HEK293 (cell line): ENCODE results near the gene SRCIN1.
A peak's percentile ranks its signal among the peaks of the same experiment; 100 is the strongest.

ENCODE experiments used
- CTCF ChIA-PET: fragments of 350-600 bp; formaldehyde crosslinking; extraction: SDS; loops from one replicate; lab custom pipeline; 2021; ENCODE audit warnings: antibody characterized with exemption; lab: Yijun Ruan, JAX
- POLR2A ChIA-PET: fragments of 300-600 bp; formaldehyde crosslinking; extraction: SDS; loops from one replicate; lab custom pipeline; 2020; ENCODE audit warnings: antibody characterized with exemption, inconsistent platforms; lab: Yijun Ruan, JAX
- H3K27ac ChIP-seq: fragments of 200-500 bp; sonication (Bioruptor generic); 2 replicates; pipeline ENCODE4 v1.5.1; 2014; ENCODE audit warnings: low read depth, low read length, control low read depth, inconsistent platforms; ENCODE audit errors: extremely low read depth
- H3K36me3 ChIP-seq, 2 experiments: fragments of 200-500 bp in 1 of 2; sonication (Bioruptor generic) in 1 of 2; 1 replicate in 1 of 2; 2 replicates in 1 of 2; pipeline ENCODE4 v1.5.1; 2014 to 2017; ENCODE audit warnings: inconsistent platforms in 2 of 2, low read length in 2 of 2; ENCODE audit not compliant: control insufficient read depth in 2 of 2, insufficient read depth in 1 of 2
- H3K4me1 ChIP-seq: fragments of 200-500 bp; sonication (Bioruptor generic); 2 replicates; pipeline ENCODE4 v1.5.1; 2014; ENCODE audit warnings: mild to moderate bottlenecking, low read length, inconsistent platforms; ENCODE audit not compliant: control insufficient read depth, insufficient read depth
- H3K4me3 ChIP-seq: 2 replicates; pipeline ENCODE4 v1.5.1; 2011; ENCODE audit warnings: low read depth, mild to moderate bottlenecking, control low read depth, low read length, moderate library complexity
- H3K9me3 ChIP-seq: fragments of 200-500 bp; sonication (Bioruptor generic); 2 replicates; pipeline ENCODE4 v1.5.1; 2014; ENCODE audit warnings: low read depth, low read length, inconsistent platforms; ENCODE audit not compliant: control insufficient read depth, insufficient read depth
- KLF1 ChIP-seq: fragments of 450-650 bp; formaldehyde crosslinking; IDR thresholded peaks from 2 replicates; pipeline ENCODE4 v1.5.1; 2016; ENCODE audit warnings: missing biosample characterization, missing genetic modification characterization
- PRDM1 ChIP-seq: fragments of 450-650 bp; formaldehyde crosslinking; IDR thresholded peaks from 2 replicates; pipeline ENCODE4; 2016; ENCODE audit warnings: missing biosample characterization, missing genetic modification characterization
- SCRT1 ChIP-seq: fragments of 450-650 bp; formaldehyde crosslinking; IDR thresholded peaks from 2 replicates; pipeline ENCODE4 v1.5.1; 2016; ENCODE audit warnings: missing biosample characterization, missing genetic modification characterization, borderline replicate concordance
- SCRT2 ChIP-seq: fragments of 450-650 bp; formaldehyde crosslinking; IDR thresholded peaks from 2 replicates; pipeline ENCODE4 v1.5.1; 2016; ENCODE audit warnings: missing biosample characterization, missing genetic modification characterization
- SP2 ChIP-seq: fragments of 450-650 bp; formaldehyde crosslinking; IDR thresholded peaks from 2 replicates; pipeline ENCODE4 v1.5.1; 2016; ENCODE audit warnings: missing biosample characterization, missing genetic modification characterization
- ZFHX2 ChIP-seq: fragments of 450-650 bp; formaldehyde crosslinking; conservative IDR thresholded peaks from 2 replicates; pipeline ENCODE4 v1.5.1; 2016; ENCODE audit warnings: missing biosample characterization, missing genetic modification characterization
- ZNF155 ChIP-seq: fragments of 450-650 bp; formaldehyde crosslinking; IDR thresholded peaks from 2 replicates; pipeline ENCODE4 v1.5.1; 2016; ENCODE audit warnings: missing biosample characterization, missing genetic modification characterization
- ZNF16 ChIP-seq: fragments of 450-650 bp; formaldehyde crosslinking; IDR thresholded peaks from 2 replicates; pipeline ENCODE4 v1.5.1; 2016; ENCODE audit warnings: low read depth, missing biosample characterization, missing genetic modification characterization
- ZNF202 ChIP-seq: fragments of 450-650 bp; formaldehyde crosslinking; IDR thresholded peaks from 2 replicates; pipeline ENCODE4 v1.5.1; 2016; ENCODE audit warnings: missing biosample characterization, missing genetic modification characterization, borderline replicate concordance
- ZNF341 ChIP-seq: fragments of 450-650 bp; formaldehyde crosslinking; IDR thresholded peaks from 2 replicates; pipeline ENCODE4; 2016; ENCODE audit warnings: low read depth, missing biosample characterization, missing genetic modification characterization
- ZNF366 ChIP-seq: fragments of 450-650 bp; formaldehyde crosslinking; conservative IDR thresholded peaks from 2 replicates; pipeline ENCODE4 v1.5.1; 2016; ENCODE audit warnings: missing biosample characterization, missing genetic modification characterization
- ZNF416 ChIP-seq: fragments of 450-650 bp; formaldehyde crosslinking; IDR thresholded peaks from 2 replicates; pipeline ENCODE4 v1.5.1; 2016; ENCODE audit warnings: missing biosample characterization, missing genetic modification characterization
- ZNF530 ChIP-seq: fragments of 450-650 bp; formaldehyde crosslinking; IDR thresholded peaks from 2 replicates; pipeline ENCODE4 v1.5.1; 2016; ENCODE audit warnings: low read depth, missing biosample characterization, missing genetic modification characterization
- ZNF544 ChIP-seq: fragments of 450-650 bp; formaldehyde crosslinking; IDR thresholded peaks from 2 replicates; pipeline ENCODE4 v1.5.0; 2017; ENCODE audit warnings: missing biosample characterization, missing genetic modification characterization
- ZNF654 ChIP-seq: fragments of 450-650 bp; formaldehyde crosslinking; IDR thresholded peaks from 2 replicates; pipeline ENCODE4 v1.5.1; 2016; ENCODE audit warnings: low read depth, missing biosample characterization, missing genetic modification characterization
- TF ChIP-seq, protein P1 (sequence below): fragments of 450-650 bp; formaldehyde crosslinking; conservative IDR thresholded peaks from 2 replicates; pipeline ENCODE4 v1.5.1; 2016; ENCODE audit warnings: low read depth, missing biosample characterization, missing genetic modification characterization
- TF ChIP-seq, protein P2 (sequence below): fragments of 450-650 bp; formaldehyde crosslinking; IDR thresholded peaks from 2 replicates; pipeline ENCODE4 v1.5.1; 2016; ENCODE audit warnings: missing biosample characterization, missing genetic modification characterization

SRCIN1 gene

GRCh38 chr17:38611070-38611786 is 5.5 kb upstream of the SRCIN1 start:
- H3K27ac ChIP-seq: no peak overlapping the region
- TF ChIP-seq ZNF16 (tag by site-specific recombination) (no peak), ZNF366 (peak; percentile 80), ZNF544 (tag by site-specific recombination) (no peak), ZNF654 (tag by site-specific recombination) (no peak), KLF1 (peak; percentile 74), SP2 (tag by site-specific recombination) (no peak), PRDM1 (tag by site-specific recombination) (peak; percentile 75), ZNF155 (no peak)
- TF ChIP-seq, protein P1, sequence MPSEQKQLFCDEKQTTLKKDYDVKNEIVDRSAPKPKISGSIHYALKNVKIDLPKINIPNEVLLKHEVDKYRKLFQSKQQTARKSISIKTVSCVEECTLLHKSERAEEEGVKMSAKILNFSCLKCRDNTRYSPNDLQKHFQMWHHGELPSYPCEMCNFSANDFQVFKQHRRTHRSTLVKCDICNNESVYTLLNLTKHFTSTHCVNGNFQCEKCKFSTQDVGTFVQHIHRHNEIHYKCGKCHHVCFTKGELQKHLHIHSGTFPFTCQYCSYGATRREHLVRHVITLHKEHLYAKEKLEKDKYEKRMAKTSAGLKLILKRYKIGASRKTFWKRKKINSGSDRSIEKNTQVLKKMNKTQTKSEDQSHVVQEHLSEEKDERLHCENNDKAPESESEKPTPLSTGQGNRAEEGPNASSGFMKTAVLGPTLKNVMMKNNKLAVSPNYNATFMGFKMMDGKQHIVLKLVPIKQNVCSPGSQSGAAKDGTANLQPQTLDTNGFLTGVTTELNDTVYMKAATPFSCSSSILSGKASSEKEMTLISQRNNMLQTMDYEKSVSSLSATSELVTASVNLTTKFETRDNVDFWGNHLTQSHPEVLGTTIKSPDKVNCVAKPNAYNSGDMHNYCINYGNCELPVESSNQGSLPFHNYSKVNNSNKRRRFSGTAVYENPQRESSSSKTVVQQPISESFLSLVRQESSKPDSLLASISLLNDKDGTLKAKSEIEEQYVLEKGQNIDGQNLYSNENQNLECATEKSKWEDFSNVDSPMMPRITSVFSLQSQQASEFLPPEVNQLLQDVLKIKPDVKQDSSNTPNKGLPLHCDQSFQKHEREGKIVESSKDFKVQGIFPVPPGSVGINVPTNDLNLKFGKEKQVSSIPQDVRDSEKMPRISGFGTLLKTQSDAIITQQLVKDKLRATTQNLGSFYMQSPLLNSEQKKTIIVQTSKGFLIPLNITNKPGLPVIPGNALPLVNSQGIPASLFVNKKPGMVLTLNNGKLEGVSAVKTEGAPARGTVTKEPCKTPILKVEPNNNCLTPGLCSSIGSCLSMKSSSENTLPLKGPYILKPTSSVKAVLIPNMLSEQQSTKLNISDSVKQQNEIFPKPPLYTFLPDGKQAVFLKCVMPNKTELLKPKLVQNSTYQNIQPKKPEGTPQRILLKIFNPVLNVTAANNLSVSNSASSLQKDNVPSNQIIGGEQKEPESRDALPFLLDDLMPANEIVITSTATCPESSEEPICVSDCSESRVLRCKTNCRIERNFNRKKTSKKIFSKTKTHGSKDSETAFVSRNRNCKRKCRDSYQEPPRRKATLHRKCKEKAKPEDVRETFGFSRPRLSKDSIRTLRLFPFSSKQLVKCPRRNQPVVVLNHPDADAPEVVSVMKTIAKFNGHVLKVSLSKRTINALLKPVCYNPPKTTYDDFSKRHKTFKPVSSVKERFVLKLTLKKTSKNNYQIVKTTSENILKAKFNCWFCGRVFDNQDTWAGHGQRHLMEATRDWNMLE (tag by site-specific recombination): no peak
- TF ChIP-seq, protein P2, sequence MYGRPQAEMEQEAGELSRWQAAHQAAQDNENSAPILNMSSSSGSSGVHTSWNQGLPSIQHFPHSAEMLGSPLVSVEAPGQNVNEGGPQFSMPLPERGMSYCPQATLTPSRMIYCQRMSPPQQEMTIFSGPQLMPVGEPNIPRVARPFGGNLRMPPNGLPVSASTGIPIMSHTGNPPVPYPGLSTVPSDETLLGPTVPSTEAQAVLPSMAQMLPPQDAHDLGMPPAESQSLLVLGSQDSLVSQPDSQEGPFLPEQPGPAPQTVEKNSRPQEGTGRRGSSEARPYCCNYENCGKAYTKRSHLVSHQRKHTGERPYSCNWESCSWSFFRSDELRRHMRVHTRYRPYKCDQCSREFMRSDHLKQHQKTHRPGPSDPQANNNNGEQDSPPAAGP (tag by site-specific recombination): no peak
- TF ChIP-seq, all 188 proteins: peak for 3
- Histone ChIP-seq H3K36me3 (no peaks in the 10 kb centered on the region), H3K4me3 (no peak overlapping the region), H3K4me1 (no peaks in the 10 kb centered on the region), H3K9me3 (no peaks in the 10 kb centered on the region)
- ChIA-PET POLR2A (no interaction called here), CTCF (interaction anchor here (0.5 to 0.7 kb wide), 3 partner anchors 65 to 417 kb away, joined by 3 to 4 read pairs (median 3); no protein-coding TSS in a partner anchor)

DNA sequence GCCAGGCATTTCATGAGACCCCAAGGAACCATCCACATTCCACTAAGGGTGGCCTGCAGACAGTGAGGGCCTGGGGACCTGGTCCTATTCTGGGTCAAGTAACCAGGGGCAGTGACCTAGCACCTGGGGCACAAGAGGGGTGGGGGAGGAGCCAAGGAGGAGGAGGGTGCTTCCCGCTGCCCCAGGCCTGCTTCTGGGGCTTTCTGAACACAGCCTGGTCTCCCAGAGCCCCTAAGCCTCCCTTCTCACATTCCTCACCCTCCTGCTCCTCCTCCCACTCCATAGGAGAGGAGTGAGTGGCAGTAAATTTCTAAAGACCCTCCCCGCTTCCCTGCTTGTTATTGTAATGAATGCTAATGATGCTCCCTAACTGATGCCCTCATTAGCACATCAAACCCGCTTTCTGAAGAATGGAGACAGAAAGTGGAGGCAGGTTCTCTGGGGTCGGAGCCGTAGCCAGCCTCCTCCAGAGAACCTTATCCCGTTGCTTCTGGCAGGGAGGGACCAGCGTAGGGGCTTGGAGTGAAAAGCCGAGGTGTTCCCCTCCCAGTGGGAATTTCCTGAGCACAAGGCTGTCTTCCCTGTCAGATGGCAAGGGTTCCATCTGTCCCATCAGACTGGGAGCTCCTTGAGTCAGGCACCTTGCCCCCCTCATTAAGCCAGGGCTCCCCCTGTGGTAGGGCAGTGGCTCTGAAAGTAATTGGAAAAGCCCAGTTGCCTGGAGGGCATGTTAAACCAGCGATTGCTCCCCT is 3.7 kb upstream of the SRCIN1 start:
- CTCF ChIA-PET: interaction anchor here (0.6 to 7.6 kb wide), 6 partner anchors 11 to 118 kb away, joined by 3 to 53 read pairs (median 4); no protein-coding TSS in a partner anchor
- H3K27ac ChIP-seq: no peak overlapping the region

DNA sequence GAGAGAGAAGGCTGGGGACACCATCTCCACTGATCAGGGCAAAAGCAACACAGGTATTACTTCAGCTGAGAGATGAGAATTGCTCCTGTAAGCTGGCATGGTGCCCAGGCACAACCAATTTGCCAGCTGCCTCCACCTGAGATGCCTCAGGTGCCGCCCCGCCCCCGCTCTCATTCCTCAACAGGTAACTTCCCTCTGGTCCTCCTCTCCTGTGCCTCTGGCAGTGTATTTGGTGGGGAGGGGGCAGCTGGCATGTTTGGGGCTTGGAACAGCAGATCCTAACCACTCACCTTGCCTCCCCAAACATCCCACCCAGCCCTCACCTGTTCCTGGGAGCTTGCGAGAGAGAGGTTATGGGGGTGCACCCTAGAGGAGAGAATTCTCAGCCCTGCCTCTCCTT is 2.9 kb upstream of the SRCIN1 start:
- Histone ChIP-seq H3K9me3 (no peaks in the 10 kb centered on the region), H3K27ac (no peak overlapping the region), H3K36me3 (no peaks in the 10 kb centered on the region), H3K4me1 (no peaks in the 10 kb centered on the region), H3K4me3 (no peak overlapping the region)
- POLR2A ChIA-PET: interaction anchor here (0.9 kb wide), 1 partner anchor 10 kb away, joined by 3 read pairs; no protein-coding TSS in a partner anchor
- TF ChIP-seq ZNF202: no peak
- peak; percentile 23; the same call in 1 of the 2 replicates for TF ChIP-seq SCRT1 (tag by site-specific recombination)
- TF ChIP-seq SCRT2: peak; percentile 82
- CTCF ChIA-PET: interaction anchor here (0.6 to 19.3 kb wide), 12 partner anchors 9 to 117 kb away, joined by 3 to 188 read pairs (median 5); no protein-coding TSS in a partner anchor

More for the DNA sequence above, 3.7 kb upstream of the SRCIN1 start:
- Histone ChIP-seq H3K9me3 (no peaks in the 10 kb centered on the region), H3K36me3 (no peaks in the 10 kb centered on the region), H3K4me1 (no peaks in the 10 kb centered on the region), H3K4me3 (no peak overlapping the region)
- no peak for TF ChIP-seq ZNF530 (tag by site-specific recombination)
- TF ChIP-seq ZNF416 (tag by site-specific recombination): no peak
- TF ChIP-seq ZNF341 (tag by site-specific recombination): peak; percentile 46; the same call in 1 of the 2 replicates
- 0 out of 2 replicates have a peak, but pooled peaks have one; percentile 16 for TF ChIP-seq ZFHX2 (tag by site-specific recombination)
- POLR2A ChIA-PET: interaction anchor here (0.9 kb wide), 1 partner anchor 9 kb away, joined by 3 read pairs; no protein-coding TSS in a partner anchor
